HepG2 (cell line): ENCODE measurements around the gene REM2. TPM values are rescaled to one million over a fixed set of nuclear protein-coding genes. Genes with fewer than 3 reads are reported as not detected.

Source experiments
- FOXP1 ChIP-seq, 2 experiments: fragments of 450-650 bp in 1 of 2; IDR thresholded peaks; 2 replicates each; pipeline ENCODE4 v1.6.1; 2017 to 2018; ENCODE audit warnings: antibody characterized with exemption in 1 of 2
- LCORL ChIP-seq, 2 experiments: fragments of 450-650 bp in 1 of 2; sonication (generic) in 1 of 2; formaldehyde crosslinking in 1 of 2; IDR thresholded peaks; 2 replicates each; pipeline versions ENCODE4 v1.5.0 to v1.6.1; 2017 to 2020; ENCODE audit warnings: antibody characterized with exemption in 1 of 2, missing genetic modification reagents in 1 of 2
- NFIB ChIP-seq: sonication (generic); formaldehyde crosslinking; IDR thresholded peaks from 2 replicates; pipeline ENCODE4 v1.9.0; 2021; ENCODE audit warnings: missing genetic modification reagents, mild to moderate bottlenecking, borderline replicate concordance
- ONECUT2 ChIP-seq: sonication (generic); formaldehyde crosslinking; IDR thresholded peaks from 2 replicates; pipeline ENCODE4 v1.4.0; 2020; ENCODE audit warnings: missing genetic modification reagents
- PCBP1 ChIP-seq: fragments of 200-400 bp; formaldehyde crosslinking; IDR thresholded peaks from 2 replicates; pipeline ENCODE4 v1.6.1; 2017; ENCODE audit warnings: mild to moderate bottlenecking, low read depth, low read length, borderline replicate concordance
- SOX6 ChIP-seq, 2 experiments: fragments of 450-650 bp in 1 of 2; sonication (generic) in 1 of 2; formaldehyde crosslinking in 1 of 2; IDR thresholded peaks; 2 replicates each; pipeline versions ENCODE4 v1.4.0 to v1.6.1; 2017 to 2020; ENCODE audit warnings: antibody characterized with exemption in 1 of 2, mild to moderate bottlenecking in 1 of 2, missing genetic modification reagents in 1 of 2
- SPEN ChIP-seq: sonication (generic); formaldehyde crosslinking; IDR thresholded peaks from 2 replicates; pipeline ENCODE4 v1.5.1; 2020; ENCODE audit warnings: low read depth, mild to moderate bottlenecking, missing genetic modification reagents
- ZBTB7A ChIP-seq: sonication (generic); formaldehyde crosslinking; IDR thresholded peaks from 2 replicates; pipeline ENCODE4 v1.8.0; 2022; ENCODE audit warnings: mild to moderate bottlenecking, missing genetic modification reagents
- ZFYVE20 ChIP-seq: sonication (generic); formaldehyde crosslinking; IDR thresholded peaks from 2 replicates; pipeline ENCODE4 v1.8.0; 2023; ENCODE audit warnings: low read depth, mild to moderate bottlenecking, moderate library complexity, missing genetic modification reagents, borderline replicate concordance
- ZNF253 ChIP-seq: sonication (generic); formaldehyde crosslinking; IDR thresholded peaks from 2 replicates; pipeline ENCODE4 v1.8.0; 2022; ENCODE audit warnings: mild to moderate bottlenecking, missing genetic modification reagents, borderline replicate concordance
- ZNF34 ChIP-seq: sonication (generic); formaldehyde crosslinking; IDR thresholded peaks from 2 replicates; pipeline ENCODE4 v1.4.0; 2020; ENCODE audit warnings: mild to moderate bottlenecking, missing genetic modification reagents, borderline replicate concordance
- ZNF460 ChIP-seq: sonication (generic); formaldehyde crosslinking; IDR thresholded peaks from 2 replicates; pipeline ENCODE4 v1.5.1; 2020; ENCODE audit warnings: missing genetic modification reagents, mild to moderate bottlenecking, borderline replicate concordance
- ZNF556 ChIP-seq: sonication (generic); formaldehyde crosslinking; IDR thresholded peaks from 2 replicates; pipeline ENCODE4 v1.4.0; 2020; ENCODE audit warnings: mild to moderate bottlenecking, missing genetic modification reagents, borderline replicate concordance
- ZNF775 ChIP-seq: sonication (generic); formaldehyde crosslinking; IDR thresholded peaks from 2 replicates; pipeline ENCODE4 v1.4.0; 2020; ENCODE audit warnings: missing genetic modification reagents, mild to moderate bottlenecking, moderate library complexity, borderline replicate concordance
- polyA plus RNA-seq, 8 experiments: library from polyadenylated mRNA; depleted of rRNA in 3 of 8; stranded (reverse) in 7 of 8; unstranded in 1 of 8; fragments of >200 nt; fragmentation: Illumina TruSeq in 4 of 8; extraction: Trizol in 4 of 8; gene quantifications; 2 replicates each; pipeline versions ENCODE4 v1.2.1 to v1.2.3, GENCODE V29; 2011 to 2016; ENCODE audit warnings: low read depth in 4 of 8, missing spikeins in 1 of 8, mixed read lengths in 1 of 8; ENCODE audit not compliant: insufficient read depth in 1 of 8
- total RNA-seq, 5 experiments: library from RNA; depleted of rRNA; stranded (reverse); fragments of >200 nt; fragmentation: Illumina TruSeq; extraction: Trizol; gene quantifications; 2 replicates each; pipeline ENCODE4 v1.2.3, GENCODE V29; 2016; ENCODE audit warnings: low read depth in 1 of 5
- TF ChIP-seq, protein P1 (sequence below): fragments of 450-650 bp; IDR thresholded peaks from 2 replicates; pipeline ENCODE4 v1.6.1; 2016
- TF ChIP-seq, protein P2 (sequence below): sonication (generic); formaldehyde crosslinking; IDR thresholded peaks from 2 replicates; pipeline ENCODE4 v1.5.1; 2020; ENCODE audit warnings: mild to moderate bottlenecking, missing genetic modification reagents, moderate library complexity
- TF ChIP-seq, protein P3 (sequence below): sonication (generic); formaldehyde crosslinking; IDR thresholded peaks from 2 replicates; pipeline ENCODE4 v1.5.1; 2020; ENCODE audit warnings: missing genetic modification reagents, mild to moderate bottlenecking, borderline replicate concordance

The REM2 gene
- total and polyA plus RNA-seq, 2 of the 13 experiments (the other 11 are each of a cell fraction or from before 2014, with no cell fraction given) = 0.20 TPM; not detected in 1

DNA sequence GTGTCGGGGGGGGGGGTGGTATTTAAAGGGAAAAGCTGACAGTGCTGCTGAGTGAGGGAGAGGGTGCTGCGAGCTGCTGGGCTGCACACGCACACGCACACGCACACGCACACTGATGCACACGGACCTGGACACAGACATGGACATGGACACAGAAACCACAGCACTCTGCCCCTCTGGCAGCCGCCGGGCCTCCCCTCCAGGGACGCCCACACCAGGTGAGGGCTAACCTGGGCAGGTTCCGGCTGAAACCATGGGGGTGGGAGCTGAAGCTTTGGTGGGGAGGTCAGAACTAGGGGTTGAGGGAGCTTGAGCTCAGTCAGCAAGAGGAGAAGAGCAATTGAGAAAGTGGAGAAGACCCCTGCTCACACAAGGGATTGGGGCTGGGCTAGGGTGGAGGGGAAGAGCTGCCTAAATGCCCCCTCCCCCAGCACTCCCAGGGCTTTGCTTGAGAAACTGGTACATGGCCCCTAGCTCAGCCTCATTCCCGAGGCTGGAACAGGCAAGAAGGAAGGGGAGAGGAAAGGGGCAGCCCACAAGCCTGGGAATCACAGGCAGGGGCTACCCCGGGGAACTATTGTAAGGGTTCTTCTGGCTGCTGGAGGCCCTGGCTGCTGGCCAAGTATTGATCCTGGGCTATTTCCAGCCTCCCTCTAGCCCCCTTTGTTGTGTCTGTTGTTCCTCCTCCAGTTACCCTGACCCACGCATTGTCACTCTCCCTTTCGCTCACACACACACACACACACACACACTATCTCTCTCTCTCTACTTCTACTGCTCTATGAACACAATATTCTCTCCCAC, at the start of gene REM2 (continued):
- TF ChIP-seq ZNF775 (CRISPR knock-in tag) (0 out of 2 replicates have a peak, but pooled peaks have one; percentile 22), ZBTB7A (CRISPR knock-in tag) (0 out of 2 replicates have a peak, but pooled peaks have one; percentile 60), ZNF253 (CRISPR knock-in tag) (0 out of 2 replicates have a peak, but pooled peaks have one; percentile 32), ZNF556 (CRISPR knock-in tag) (0 out of 2 replicates have a peak, but pooled peaks have one; percentile 47), SOX6 (IDR thresholded peaks at IDR 0.05) (no peak), SOX6 (CRISPR knock-in tag; IDR thresholded peaks at IDR 0.05) (peak; percentile 62; the same call in 1 of the 2 replicates), LCORL (IDR thresholded peaks at IDR 0.05) (0 out of 2 replicates have a peak, but pooled peaks have one; percentile 32), LCORL (CRISPR knock-in tag; IDR thresholded peaks at IDR 0.05) (no peak), PCBP1 (0 out of 2 replicates have a peak, but pooled peaks have one; percentile 40), ZFYVE20 (CRISPR knock-in tag) (no peak), NFIB (CRISPR knock-in tag) (peak; percentile 93), ZNF460 (CRISPR knock-in tag) (0 out of 2 replicates have a peak, but pooled peaks have one; percentile 37), FOXP1 (IDR thresholded peaks at IDR 0.05) (peak; percentile 57; the same call in 1 of the 2 replicates), FOXP1 (CRISPR knock-in tag; IDR thresholded peaks at IDR 0.05) (no peak), ZNF34 (no peak), SPEN (0 out of 2 replicates have a peak, but pooled peaks have one; percentile 22), ONECUT2 (peak; percentile 84)
- TF ChIP-seq, protein P1, sequence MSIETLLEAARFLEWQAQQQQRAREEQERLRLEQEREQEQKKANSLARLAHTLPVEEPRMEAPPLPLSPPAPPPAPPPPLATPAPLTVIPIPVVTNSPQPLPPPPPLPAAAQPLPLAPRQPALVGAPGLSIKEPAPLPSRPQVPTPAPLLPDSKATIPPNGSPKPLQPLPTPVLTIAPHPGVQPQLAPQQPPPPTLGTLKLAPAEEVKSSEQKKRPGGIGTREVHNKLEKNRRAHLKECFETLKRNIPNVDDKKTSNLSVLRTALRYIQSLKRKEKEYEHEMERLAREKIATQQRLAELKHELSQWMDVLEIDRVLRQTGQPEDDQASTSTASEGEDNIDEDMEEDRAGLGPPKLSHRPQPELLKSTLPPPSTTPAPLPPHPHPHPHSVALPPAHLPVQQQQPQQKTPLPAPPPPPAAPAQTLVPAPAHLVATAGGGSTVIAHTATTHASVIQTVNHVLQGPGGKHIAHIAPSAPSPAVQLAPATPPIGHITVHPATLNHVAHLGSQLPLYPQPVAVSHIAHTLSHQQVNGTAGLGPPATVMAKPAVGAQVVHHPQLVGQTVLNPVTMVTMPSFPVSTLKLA = 0 out of 2 replicates have a peak, but pooled peaks have one; percentile 15
- TF ChIP-seq, protein P2, sequence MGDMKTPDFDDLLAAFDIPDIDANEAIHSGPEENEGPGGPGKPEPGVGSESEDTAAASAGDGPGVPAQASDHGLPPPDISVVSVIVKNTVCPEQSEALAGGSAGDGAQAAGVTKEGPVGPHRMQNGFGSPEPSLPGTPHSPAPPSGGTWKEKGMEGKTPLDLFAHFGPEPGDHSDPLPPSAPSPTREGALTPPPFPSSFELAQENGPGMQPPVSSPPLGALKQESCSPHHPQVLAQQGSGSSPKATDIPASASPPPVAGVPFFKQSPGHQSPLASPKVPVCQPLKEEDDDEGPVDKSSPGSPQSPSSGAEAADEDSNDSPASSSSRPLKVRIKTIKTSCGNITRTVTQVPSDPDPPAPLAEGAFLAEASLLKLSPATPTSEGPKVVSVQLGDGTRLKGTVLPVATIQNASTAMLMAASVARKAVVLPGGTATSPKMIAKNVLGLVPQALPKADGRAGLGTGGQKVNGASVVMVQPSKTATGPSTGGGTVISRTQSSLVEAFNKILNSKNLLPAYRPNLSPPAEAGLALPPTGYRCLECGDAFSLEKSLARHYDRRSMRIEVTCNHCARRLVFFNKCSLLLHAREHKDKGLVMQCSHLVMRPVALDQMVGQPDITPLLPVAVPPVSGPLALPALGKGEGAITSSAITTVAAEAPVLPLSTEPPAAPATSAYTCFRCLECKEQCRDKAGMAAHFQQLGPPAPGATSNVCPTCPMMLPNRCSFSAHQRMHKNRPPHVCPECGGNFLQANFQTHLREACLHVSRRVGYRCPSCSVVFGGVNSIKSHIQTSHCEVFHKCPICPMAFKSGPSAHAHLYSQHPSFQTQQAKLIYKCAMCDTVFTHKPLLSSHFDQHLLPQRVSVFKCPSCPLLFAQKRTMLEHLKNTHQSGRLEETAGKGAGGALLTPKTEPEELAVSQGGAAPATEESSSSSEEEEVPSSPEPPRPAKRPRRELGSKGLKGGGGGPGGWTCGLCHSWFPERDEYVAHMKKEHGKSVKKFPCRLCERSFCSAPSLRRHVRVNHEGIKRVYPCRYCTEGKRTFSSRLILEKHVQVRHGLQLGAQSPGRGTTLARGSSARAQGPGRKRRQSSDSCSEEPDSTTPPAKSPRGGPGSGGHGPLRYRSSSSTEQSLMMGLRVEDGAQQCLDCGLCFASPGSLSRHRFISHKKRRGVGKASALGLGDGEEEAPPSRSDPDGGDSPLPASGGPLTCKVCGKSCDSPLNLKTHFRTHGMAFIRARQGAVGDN (CRISPR knock-in tag) = peak; percentile 14; the same call in 1 of the 2 replicates
- TF ChIP-seq, protein P3, sequence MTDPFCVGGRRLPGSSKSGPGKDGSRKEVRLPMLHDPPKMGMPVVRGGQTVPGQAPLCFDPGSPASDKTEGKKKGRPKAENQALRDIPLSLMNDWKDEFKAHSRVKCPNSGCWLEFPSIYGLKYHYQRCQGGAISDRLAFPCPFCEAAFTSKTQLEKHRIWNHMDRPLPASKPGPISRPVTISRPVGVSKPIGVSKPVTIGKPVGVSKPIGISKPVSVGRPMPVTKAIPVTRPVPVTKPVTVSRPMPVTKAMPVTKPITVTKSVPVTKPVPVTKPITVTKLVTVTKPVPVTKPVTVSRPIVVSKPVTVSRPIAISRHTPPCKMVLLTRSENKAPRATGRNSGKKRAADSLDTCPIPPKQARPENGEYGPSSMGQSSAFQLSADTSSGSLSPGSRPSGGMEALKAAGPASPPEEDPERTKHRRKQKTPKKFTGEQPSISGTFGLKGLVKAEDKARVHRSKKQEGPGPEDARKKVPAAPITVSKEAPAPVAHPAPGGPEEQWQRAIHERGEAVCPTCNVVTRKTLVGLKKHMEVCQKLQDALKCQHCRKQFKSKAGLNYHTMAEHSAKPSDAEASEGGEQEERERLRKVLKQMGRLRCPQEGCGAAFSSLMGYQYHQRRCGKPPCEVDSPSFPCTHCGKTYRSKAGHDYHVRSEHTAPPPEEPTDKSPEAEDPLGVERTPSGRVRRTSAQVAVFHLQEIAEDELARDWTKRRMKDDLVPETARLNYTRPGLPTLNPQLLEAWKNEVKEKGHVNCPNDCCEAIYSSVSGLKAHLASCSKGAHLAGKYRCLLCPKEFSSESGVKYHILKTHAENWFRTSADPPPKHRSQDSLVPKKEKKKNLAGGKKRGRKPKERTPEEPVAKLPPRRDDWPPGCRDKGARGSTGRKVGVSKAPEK = peak; percentile 54; the same call in 1 of the 2 replicates
